OCI-LY3 (cell line): ENCODE data around the gene CRYBG3.

Experiments
- H2AFZ ChIP-seq: fragments of 200-600, 300-600 bp; shearing (Covaris generic); 2 replicates; pipeline ENCODE4 v1.6.0; 2014; ENCODE audit warnings: antibody characterized with exemption, low read depth, low read length
- H3K27ac ChIP-seq: fragments of 200-600, 300-600 bp; sonication (generic); 2 replicates; pipeline ENCODE4 v1.5.1; 2014; ENCODE audit warnings: mild to moderate bottlenecking, low read length, moderate library complexity, mixed read lengths
- H3K27me3 ChIP-seq: fragments of 200-600, 300-600 bp; sonication (generic); 2 replicates; pipeline ENCODE4 v1.6.1; 2014; ENCODE audit warnings: low read depth, low read length, mixed read lengths
- H3K36me3 ChIP-seq: fragments of 200-600, 300-600 bp; sonication (generic); replicated peaks from 2 replicates; pipeline ENCODE3; 2014; ENCODE audit warnings: low read depth, low read length, mixed read lengths
- H3K4me1 ChIP-seq: fragments of 300-600, 200-600 bp; sonication (generic); 2 replicates; pipeline ENCODE4 v1.6.1; 2014; ENCODE audit warnings: low read length, mixed read lengths
- H3K4me2 ChIP-seq: fragments of 200-600, 300-600 bp; sonication (generic); 2 replicates; pipeline ENCODE4 v1.6.1; 2014; ENCODE audit warnings: low read length, mixed read lengths
- H3K4me3 ChIP-seq: fragments of 300-600, 200-600 bp; sonication (generic); 2 replicates; pipeline ENCODE4 v1.5.1; 2014; ENCODE audit warnings: antibody characterized with exemption, mild to moderate bottlenecking, low read length, moderate library complexity
- H3K79me2 ChIP-seq: fragments of 300-600, 200-600 bp; shearing (Covaris generic); 2 replicates; pipeline ENCODE4 v1.6.1; 2014; ENCODE audit warnings: mild to moderate bottlenecking, low read length, mixed read lengths
- H3K9ac ChIP-seq: fragments of 300-600, 200-600 bp; shearing (Covaris generic); 2 replicates; pipeline ENCODE4 v1.6.0; 2014; ENCODE audit warnings: mild to moderate bottlenecking, low read length, moderate library complexity
- H3K9me3 ChIP-seq: fragments of 200-600, 300-600 bp; shearing (Covaris generic); 2 replicates; pipeline ENCODE4 v1.6.1; 2014; ENCODE audit warnings: low read length, mixed read lengths; ENCODE audit not compliant: insufficient read depth
- H4K20me1 ChIP-seq: fragments of 200-600, 300-600 bp; sonication (generic); 2 replicates; pipeline ENCODE4 v1.6.1; 2016; ENCODE audit warnings: low read length, mixed read lengths; ENCODE audit not compliant: insufficient read depth
- EZH2phosphoT487 ChIP-seq: fragments of 200-600 bp; shearing (Covaris generic); IDR thresholded peaks from 2 replicates; pipeline ENCODE4 v1.6.1; 2018; ENCODE audit warnings: antibody characterized with exemption, mixed run types, low read depth
- TF ChIP-seq, protein P1 (sequence below): fragments of 200-600, 300-600 bp; sonication (generic); IDR thresholded peaks from 2 replicates; pipeline ENCODE4 v1.5.1; 2014; ENCODE audit warnings: antibody characterized with exemption, low read length, low read depth

Gene CRYBG3

DNA sequence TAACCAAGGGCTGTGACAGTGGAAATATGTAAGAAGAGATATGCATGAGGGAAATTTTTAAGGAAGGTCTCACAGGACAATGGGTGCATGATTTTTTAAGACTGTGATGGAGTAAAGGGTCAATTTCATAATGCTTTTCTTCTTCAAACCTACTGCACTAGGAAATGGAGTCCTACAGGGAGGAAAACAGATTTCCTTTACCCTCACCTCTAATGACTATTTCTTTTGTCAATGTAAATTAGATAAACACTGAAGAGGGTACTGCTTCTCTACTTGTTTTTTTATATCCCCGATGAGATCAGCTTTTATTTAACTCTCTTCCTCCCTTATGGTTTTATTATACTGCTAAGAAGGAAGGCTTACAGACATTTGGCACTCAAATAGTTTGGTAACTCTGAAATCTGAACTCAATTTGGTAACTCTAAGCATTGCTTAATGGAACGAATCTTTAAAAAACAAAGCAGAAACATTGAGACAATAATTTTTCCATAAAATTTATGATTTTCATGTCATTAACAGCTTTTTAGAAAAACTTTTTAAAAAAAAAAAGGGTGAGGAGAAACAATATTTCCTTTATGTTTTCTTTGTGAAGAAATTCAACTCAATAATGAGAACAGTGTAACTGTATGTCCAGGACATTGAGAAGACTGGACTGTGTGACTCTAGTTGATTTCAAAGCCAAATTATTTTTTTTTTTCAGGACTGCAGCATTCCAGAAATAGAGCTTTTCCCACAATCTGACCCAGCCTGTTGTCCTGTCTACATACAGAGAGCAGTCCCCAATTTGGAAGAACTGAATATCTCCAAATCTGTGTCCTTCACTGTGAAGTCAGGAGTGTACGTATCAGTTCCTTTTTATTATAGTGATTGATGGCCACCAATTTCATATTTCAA, 64.4 kb downstream of the CRYBG3 start:
- H3K27ac ChIP-seq = no peak overlapping the region
- no peak overlapping the region for H3K9ac ChIP-seq
- H3K27me3 ChIP-seq = no peaks in the 10 kb centered on the region
- no peaks in the 10 kb centered on the region for H3K36me3 ChIP-seq
- no peak overlapping the region for H3K4me2 ChIP-seq
- H3K4me3 ChIP-seq = no peak overlapping the region
- no peaks in the 10 kb centered on the region for H3K79me2 ChIP-seq
- no peak overlapping the region for H2AFZ ChIP-seq
- peaks cover 7% of the 10 kb centered on the region for H3K4me1 ChIP-seq
- H4K20me1 ChIP-seq = no peaks in the 10 kb centered on the region
- H3K9me3 ChIP-seq = no peaks in the 10 kb centered on the region
- TF ChIP-seq EZH2phosphoT487 = no peak
- TF ChIP-seq, protein P1, sequence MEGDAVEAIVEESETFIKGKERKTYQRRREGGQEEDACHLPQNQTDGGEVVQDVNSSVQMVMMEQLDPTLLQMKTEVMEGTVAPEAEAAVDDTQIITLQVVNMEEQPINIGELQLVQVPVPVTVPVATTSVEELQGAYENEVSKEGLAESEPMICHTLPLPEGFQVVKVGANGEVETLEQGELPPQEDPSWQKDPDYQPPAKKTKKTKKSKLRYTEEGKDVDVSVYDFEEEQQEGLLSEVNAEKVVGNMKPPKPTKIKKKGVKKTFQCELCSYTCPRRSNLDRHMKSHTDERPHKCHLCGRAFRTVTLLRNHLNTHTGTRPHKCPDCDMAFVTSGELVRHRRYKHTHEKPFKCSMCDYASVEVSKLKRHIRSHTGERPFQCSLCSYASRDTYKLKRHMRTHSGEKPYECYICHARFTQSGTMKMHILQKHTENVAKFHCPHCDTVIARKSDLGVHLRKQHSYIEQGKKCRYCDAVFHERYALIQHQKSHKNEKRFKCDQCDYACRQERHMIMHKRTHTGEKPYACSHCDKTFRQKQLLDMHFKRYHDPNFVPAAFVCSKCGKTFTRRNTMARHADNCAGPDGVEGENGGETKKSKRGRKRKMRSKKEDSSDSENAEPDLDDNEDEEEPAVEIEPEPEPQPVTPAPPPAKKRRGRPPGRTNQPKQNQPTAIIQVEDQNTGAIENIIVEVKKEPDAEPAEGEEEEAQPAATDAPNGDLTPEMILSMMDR = no peak

DNA sequence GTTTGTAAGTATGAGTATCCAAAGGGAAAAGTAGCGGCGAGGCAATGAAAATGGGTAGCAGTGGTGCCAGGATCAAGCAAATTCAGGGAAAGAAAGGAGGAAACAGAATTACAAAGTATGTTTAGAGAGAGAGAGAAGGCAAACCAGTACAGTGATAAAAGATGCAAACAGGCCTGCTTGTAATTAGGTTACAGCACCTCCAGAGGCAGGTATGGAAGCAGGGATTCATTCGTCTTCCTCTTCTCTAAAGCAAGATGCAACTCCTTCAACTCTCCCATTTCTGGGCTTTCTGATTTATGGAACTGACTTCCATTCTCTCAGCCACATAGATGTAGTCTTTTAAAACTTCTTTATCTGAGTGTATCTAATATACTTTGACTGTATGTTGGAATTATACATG, 68.0 kb downstream of the CRYBG3 start:
- TF ChIP-seq EZH2phosphoT487 = no peak
- TF ChIP-seq, protein P1 = no peak
- H3K4me3 ChIP-seq = no peak overlapping the region
- H4K20me1 ChIP-seq = no peaks in the 10 kb centered on the region
- H2AFZ ChIP-seq = no peak overlapping the region
- H3K27ac ChIP-seq = no peak overlapping the region
- H3K27me3 ChIP-seq = no peaks in the 10 kb centered on the region
- no peaks in the 10 kb centered on the region for H3K9me3 ChIP-seq
- H3K4me1 ChIP-seq = peaks cover 8% of the 10 kb centered on the region
- no peak overlapping the region for H3K4me2 ChIP-seq
- H3K79me2 ChIP-seq = no peaks in the 10 kb centered on the region
- H3K36me3 ChIP-seq = no peaks in the 10 kb centered on the region
- H3K9ac ChIP-seq = no peak overlapping the region

DNA sequence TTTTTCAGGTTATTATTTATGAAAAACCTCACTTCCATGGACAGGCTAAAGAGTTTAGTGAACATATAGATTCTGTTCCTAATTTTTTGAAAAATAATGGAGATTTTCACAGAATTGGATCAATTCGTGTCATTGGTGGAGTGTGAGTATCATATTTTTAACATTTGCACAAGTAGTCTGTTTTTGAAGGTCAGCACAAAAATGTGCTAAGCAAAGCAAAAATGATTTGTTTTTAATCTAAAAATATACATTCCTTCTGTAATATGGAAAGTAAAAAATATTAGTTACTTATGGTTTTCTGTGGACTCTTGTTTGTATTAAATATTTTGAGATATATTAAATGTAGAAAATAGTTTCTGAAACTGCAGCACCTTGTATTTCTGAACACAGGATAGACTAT, 71.0 kb downstream of the CRYBG3 start:
- H3K36me3 ChIP-seq = no peaks in the 10 kb centered on the region
- no peaks in the 10 kb centered on the region for H3K9me3 ChIP-seq
- peaks cover 21% of the 10 kb centered on the region for H3K4me1 ChIP-seq
- no peak overlapping the region for H2AFZ ChIP-seq
- no peaks in the 10 kb centered on the region for H3K79me2 ChIP-seq
- no peak for TF ChIP-seq EZH2phosphoT487
- TF ChIP-seq, protein P1 = no peak
- no peaks in the 10 kb centered on the region for H3K27me3 ChIP-seq
- H3K4me2 ChIP-seq = no peak overlapping the region
- no peak overlapping the region for H3K27ac ChIP-seq
- no peak overlapping the region for H3K9ac ChIP-seq
- no peak overlapping the region for H3K4me3 ChIP-seq
- no peaks in the 10 kb centered on the region for H4K20me1 ChIP-seq

DNA sequence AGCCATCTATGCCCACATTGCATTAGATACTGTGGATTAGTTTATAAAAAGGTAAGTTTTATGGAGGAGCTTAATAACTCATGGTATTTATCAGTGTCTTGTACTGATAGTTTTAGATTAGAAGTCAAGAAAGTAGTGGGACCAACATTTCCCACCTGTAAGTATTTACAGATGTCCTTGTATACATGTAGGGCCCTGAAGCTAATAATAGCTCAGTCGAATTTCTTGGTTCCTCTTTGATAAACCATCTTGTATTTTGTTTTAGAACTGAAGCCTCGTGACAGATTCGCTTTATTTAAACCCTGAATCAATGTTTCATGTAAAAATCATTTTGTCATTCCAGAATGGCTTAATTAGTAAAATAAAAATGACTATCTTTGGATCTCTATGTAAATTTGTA, 73.4 kb downstream of the CRYBG3 start:
- Histone ChIP-seq H3K9me3 (no peaks in the 10 kb centered on the region), H3K36me3 (no peaks in the 10 kb centered on the region), H3K4me3 (no peak overlapping the region), H4K20me1 (no peaks in the 10 kb centered on the region), H3K9ac (no peak overlapping the region), H3K4me1 (peaks cover 21% of the 10 kb centered on the region), H3K4me2 (peak overlapping the region; percentile 32), H3K79me2 (no peaks in the 10 kb centered on the region), H2AFZ (no peak overlapping the region), H3K27ac (no peak overlapping the region), H3K27me3 (no peaks in the 10 kb centered on the region)
- TF ChIP-seq, protein P1 = no peak
- TF ChIP-seq EZH2phosphoT487 = no peak
